SU-DHL-6 (cell line): ENCODE measurements around the gene WASHC4.

Experiments used
- H2AFZ ChIP-seq: fragments of 200-600 bp; sonication (generic); 2 replicates; pipeline ENCODE4 v1.6.1; 2014; ENCODE audit warnings: low read depth, mild to moderate bottlenecking, moderate library complexity, mixed read lengths, antibody characterized with exemption, low read length; ENCODE audit not compliant: severe bottlenecking
- H3F3A ChIP-seq: fragments of 200-600 bp; shearing (Covaris generic); 2 replicates; pipeline ENCODE4 v1.6.0; 2016; ENCODE audit warnings: antibody characterized with exemption, mild to moderate bottlenecking; ENCODE audit not compliant: insufficient read depth
- H3K27ac ChIP-seq: fragments of 200-600 bp; sonication (generic); 2 replicates; pipeline ENCODE4 v1.5.1; 2016; ENCODE audit warnings: low read depth, mild to moderate bottlenecking, low read length, moderate library complexity, mixed read lengths
- H3K27me3 ChIP-seq: fragments of 200-600 bp; sonication (generic), shearing (Covaris generic); 2 replicates; pipeline ENCODE4 v1.6.0; 2014; ENCODE audit warnings: mild to moderate bottlenecking, low read length
- H3K36me3 ChIP-seq: fragments of 200-600 bp; sonication (generic); 2 replicates; pipeline ENCODE4 v1.6.1; 2014; ENCODE audit warnings: mild to moderate bottlenecking, low read length, mixed read lengths
- H3K4me2 ChIP-seq: fragments of 300-600, 200-600 bp; shearing (Covaris generic), sonication (generic); 2 replicates; pipeline ENCODE4 v1.6.0; 2014; ENCODE audit warnings: low read length, low read depth, mild to moderate bottlenecking; ENCODE audit not compliant: poor library complexity, severe bottlenecking
- H3K4me3 ChIP-seq: fragments of 200-600 bp; sonication (generic); 2 replicates; pipeline ENCODE4 v1.5.1; 2014; ENCODE audit warnings: antibody characterized with exemption, low read length, mild to moderate bottlenecking, mixed read lengths; ENCODE audit not compliant: insufficient read depth, poor library complexity, severe bottlenecking
- H3K79me2 ChIP-seq: fragments of 200-600 bp; sonication (generic); 2 replicates; pipeline ENCODE4 v1.6.1; 2014; ENCODE audit warnings: mild to moderate bottlenecking, low read length, moderate library complexity; ENCODE audit not compliant: insufficient read depth
- H3K9ac ChIP-seq: fragments of 200-600 bp; sonication (generic); 2 replicates; pipeline ENCODE4 v1.7.0; 2014; ENCODE audit warnings: mild to moderate bottlenecking, low read length
- H3K9me2 ChIP-seq: fragments of 200-600 bp; sonication (generic); replicated peaks from 2 replicates; pipeline ENCODE4 v1.6.1; 2014; ENCODE audit warnings: low read length; ENCODE audit not compliant: insufficient read depth
- H3K9me3 ChIP-seq: fragments of 200-600 bp; sonication (generic); 2 replicates; pipeline ENCODE4 v1.6.1; 2014; ENCODE audit warnings: low read length, mixed read lengths; ENCODE audit not compliant: insufficient read depth
- H4K20me1 ChIP-seq: fragments of 200-600 bp; sonication (generic); 2 replicates; pipeline ENCODE4 v1.6.1; 2014; ENCODE audit warnings: low read depth, mild to moderate bottlenecking, antibody characterized with exemption, low read length, moderate library complexity, mixed read lengths
- EZH2phosphoT487 ChIP-seq: fragments of 200-600 bp; sonication (generic), shearing (Covaris generic); conservative IDR thresholded peaks from 2 replicates; pipeline ENCODE4 v1.6.1; 2018; ENCODE audit warnings: mild to moderate bottlenecking, antibody characterized with exemption, low read length, moderate library complexity, mixed read lengths
- TF ChIP-seq, protein P1 (sequence below): fragments of 200-600 bp; sonication (generic); IDR thresholded peaks from one replicate; pipeline ENCODE4 v1.5.1; 2017; ENCODE audit warnings: antibody characterized with exemption, mild to moderate bottlenecking, low read length, moderate library complexity; ENCODE audit not compliant: insufficient read depth, poor library complexity, severe bottlenecking

The WASHC4 gene

DNA sequence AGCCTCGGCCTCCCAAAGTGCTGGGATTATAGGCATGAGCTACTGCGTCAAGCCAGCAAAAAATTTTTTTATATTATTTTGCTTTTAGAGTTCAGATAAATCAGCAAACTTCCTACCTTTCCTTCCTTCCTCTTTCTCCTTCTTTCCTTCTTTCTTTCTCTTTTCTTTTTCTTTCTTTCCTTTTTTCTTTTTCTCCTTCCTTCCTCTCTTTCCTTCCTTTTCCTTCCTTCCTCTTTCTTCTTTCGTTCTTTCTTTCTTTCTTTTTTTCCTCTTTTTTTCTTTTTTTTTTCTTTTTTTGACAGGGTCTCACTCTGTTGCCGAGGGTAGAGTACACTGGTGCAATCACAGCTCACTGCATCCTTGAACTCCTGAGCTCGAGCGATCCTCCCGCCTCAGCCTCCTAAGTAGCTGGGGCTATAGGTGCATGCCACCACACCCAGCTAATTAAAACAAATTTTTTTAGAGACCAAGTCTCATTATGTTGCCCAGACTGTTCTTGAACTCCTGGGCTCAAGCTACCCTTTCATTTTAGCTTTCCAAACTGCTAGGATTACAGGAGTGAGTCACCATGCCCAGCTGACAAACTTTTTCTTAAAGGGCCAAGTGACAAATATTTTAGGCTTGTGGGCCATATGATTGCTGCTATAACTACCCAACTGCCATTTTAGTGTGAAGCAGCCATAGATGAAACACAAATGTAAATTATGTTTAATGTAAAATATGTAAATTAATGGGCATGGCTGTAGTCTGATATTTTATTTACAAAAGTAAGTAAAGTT, 7.1 kb upstream of the WASHC4 start:
- Histone ChIP-seq H3K9ac (no peak overlapping the region), H3K27ac (no peak overlapping the region), H3K9me3 (peaks cover 4% of the 10 kb centered on the region; the same call in 1 of the 2 replicates), H2AFZ (no peak overlapping the region), H3F3A (no peaks in the 10 kb centered on the region), H3K79me2 (no peaks in the 10 kb centered on the region), H3K4me3 (no peak overlapping the region), H3K4me2 (no peak overlapping the region), H3K9me2 (no peaks in the 10 kb centered on the region), H3K36me3 (no peaks in the 10 kb centered on the region), H3K27me3 (no peaks in the 10 kb centered on the region), H4K20me1 (no peaks in the 10 kb centered on the region)
- TF ChIP-seq, protein P1, sequence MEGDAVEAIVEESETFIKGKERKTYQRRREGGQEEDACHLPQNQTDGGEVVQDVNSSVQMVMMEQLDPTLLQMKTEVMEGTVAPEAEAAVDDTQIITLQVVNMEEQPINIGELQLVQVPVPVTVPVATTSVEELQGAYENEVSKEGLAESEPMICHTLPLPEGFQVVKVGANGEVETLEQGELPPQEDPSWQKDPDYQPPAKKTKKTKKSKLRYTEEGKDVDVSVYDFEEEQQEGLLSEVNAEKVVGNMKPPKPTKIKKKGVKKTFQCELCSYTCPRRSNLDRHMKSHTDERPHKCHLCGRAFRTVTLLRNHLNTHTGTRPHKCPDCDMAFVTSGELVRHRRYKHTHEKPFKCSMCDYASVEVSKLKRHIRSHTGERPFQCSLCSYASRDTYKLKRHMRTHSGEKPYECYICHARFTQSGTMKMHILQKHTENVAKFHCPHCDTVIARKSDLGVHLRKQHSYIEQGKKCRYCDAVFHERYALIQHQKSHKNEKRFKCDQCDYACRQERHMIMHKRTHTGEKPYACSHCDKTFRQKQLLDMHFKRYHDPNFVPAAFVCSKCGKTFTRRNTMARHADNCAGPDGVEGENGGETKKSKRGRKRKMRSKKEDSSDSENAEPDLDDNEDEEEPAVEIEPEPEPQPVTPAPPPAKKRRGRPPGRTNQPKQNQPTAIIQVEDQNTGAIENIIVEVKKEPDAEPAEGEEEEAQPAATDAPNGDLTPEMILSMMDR, result no peak
- TF ChIP-seq EZH2phosphoT487, result no peak

DNA sequence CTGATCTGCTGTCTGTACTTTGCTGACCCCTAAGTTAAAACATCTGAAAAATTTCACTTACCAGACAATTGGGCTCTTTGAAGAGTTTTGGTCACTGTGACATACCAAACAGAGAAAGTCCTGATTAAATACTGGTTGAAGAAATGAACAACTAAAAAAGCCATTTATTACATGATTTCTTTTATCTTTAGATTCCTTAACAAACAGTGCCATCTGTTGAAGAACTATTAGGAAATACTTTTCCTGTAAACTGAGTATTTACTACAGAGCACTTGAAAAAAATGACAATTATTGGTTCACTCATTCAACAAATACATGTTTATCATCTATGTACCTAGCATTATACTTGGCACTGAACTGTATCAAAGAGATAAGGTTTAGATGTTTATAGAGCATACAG, 6.5 kb upstream of the WASHC4 start:
- no peaks in the 10 kb centered on the region for H3K27me3 ChIP-seq
- no peaks in the 10 kb centered on the region for H4K20me1 ChIP-seq
- no peaks in the 10 kb centered on the region for H3F3A ChIP-seq
- no peak overlapping the region for H3K4me3 ChIP-seq
- no peaks in the 10 kb centered on the region for H3K36me3 ChIP-seq
- H3K27ac ChIP-seq, result no peak overlapping the region
- no peak overlapping the region for H2AFZ ChIP-seq
- H3K9me3 ChIP-seq, result peaks cover 4% of the 10 kb centered on the region; the same call in 1 of the 2 replicates
- H3K9ac ChIP-seq, result no peak overlapping the region
- H3K4me2 ChIP-seq, result no peak overlapping the region
- H3K9me2 ChIP-seq, result no peaks in the 10 kb centered on the region
- TF ChIP-seq, protein P1, result no peak
- TF ChIP-seq EZH2phosphoT487, result no peak
- no peaks in the 10 kb centered on the region for H3K79me2 ChIP-seq

DNA sequence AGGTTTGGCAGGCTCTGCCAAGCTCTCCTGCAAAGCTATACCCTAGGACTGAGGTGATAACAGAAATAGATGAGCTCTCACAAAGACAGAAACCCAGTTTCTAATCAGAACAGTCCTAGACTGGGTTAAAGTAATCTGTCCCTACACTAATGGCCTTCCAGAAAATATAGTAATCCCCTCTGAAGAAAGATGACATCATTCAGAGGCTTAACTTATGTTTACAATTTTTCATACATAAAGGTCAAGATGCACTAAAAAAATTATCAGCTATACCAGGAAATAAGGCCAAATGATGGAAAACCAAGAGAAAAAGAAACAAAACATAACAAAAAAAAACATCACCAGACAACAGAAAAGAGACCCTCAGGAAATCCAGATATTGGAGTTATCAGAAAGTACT, 4.9 kb upstream of the WASHC4 start:
- no peaks in the 10 kb centered on the region for H3K27me3 ChIP-seq
- no peak for TF ChIP-seq EZH2phosphoT487
- TF ChIP-seq, protein P1, result no peak
- no peak overlapping the region for H3K27ac ChIP-seq
- H3K4me3 ChIP-seq, result no peak overlapping the region
- no peaks in the 10 kb centered on the region for H3K79me2 ChIP-seq
- H3K9ac ChIP-seq, result no peak overlapping the region
- no peak overlapping the region for H3K4me2 ChIP-seq
- no peaks in the 10 kb centered on the region for H3K36me3 ChIP-seq
- no peak overlapping the region for H2AFZ ChIP-seq
- H3K9me2 ChIP-seq, result no peaks in the 10 kb centered on the region
- peaks cover 4% of the 10 kb centered on the region; the same call in 1 of the 2 replicates for H3K9me3 ChIP-seq
- no peaks in the 10 kb centered on the region for H3F3A ChIP-seq
- H4K20me1 ChIP-seq, result no peaks in the 10 kb centered on the region
